SH-SY5Y (cell line): ENCODE measurements around the gene HOXD11.

ENCODE experiments used
- GATA2 ChIP-seq: IDR thresholded peaks from 2 replicates; pipeline ENCODE4 v1.6.1; 2011; ENCODE audit warnings: mild to moderate bottlenecking, low read depth, low read length
- GATA3 ChIP-seq: IDR thresholded peaks from 2 replicates; pipeline ENCODE4 v1.6.1; 2011; ENCODE audit warnings: low read depth, mild to moderate bottlenecking, low read length, moderate library complexity

HOXD11 gene

GRCh38 chr2:176145085-176145969 lies 38.2 kb downstream of the HOXD11 start:
- no peak for TF ChIP-seq GATA3
- TF ChIP-seq GATA2, result no peak

GRCh38 chr2:176146101-176146500 lies 39.0 kb downstream of the HOXD11 start:
- TF ChIP-seq GATA2 (no peak), GATA3 (no peak)

GRCh38 chr2:176146645-176147044 lies 39.6 kb downstream of the HOXD11 start:
- TF ChIP-seq GATA2, result no peak
- no peak for TF ChIP-seq GATA3

- TF ChIP-seq GATA3 (no peak), GATA2 (no peak; the same call in 1 of the 2 replicates)
These were observed 40.2 kb downstream of the HOXD11 start for GRCh38 chr2:176147210-176147799.

- TF ChIP-seq GATA2 (no peak), GATA3 (no peak)
These were observed 40.9 kb downstream of the HOXD11 start for GRCh38 chr2:176147800-176148496.

- TF ChIP-seq GATA3 (no peak), GATA2 (no peak)
These were observed 41.8 kb downstream of the HOXD11 start for GRCh38 chr2:176148751-176149421.

- no peak for TF ChIP-seq GATA3
- TF ChIP-seq GATA2, result no peak
These were observed 42.4 kb downstream of the HOXD11 start for GRCh38 chr2:176149481-176149938.

GRCh38 chr2:176149939-176150583 lies 43.0 kb downstream of the HOXD11 start:
- TF ChIP-seq GATA2 (no peak), GATA3 (no peak)

GRCh38 chr2:176150584-176151441 lies 43.7 kb downstream of the HOXD11 start:
- no peak for TF ChIP-seq GATA2
- TF ChIP-seq GATA3, result no peak

- TF ChIP-seq GATA2 (no peak), GATA3 (no peak)
These were observed 44.6 kb downstream of the HOXD11 start, which contains the start of gene HOXD4 for GRCh38 chr2:176151442-176152287. HOXD4 (plus strand) TSS chr2:176151550; CDS start chr2:176151634, 84 bp downstream.

GRCh38 chr2:176152350-176153181 lies 45.5 kb downstream of the HOXD11 start:
- no peak for TF ChIP-seq GATA3
- no peak for TF ChIP-seq GATA2
